KOPT-K1 (cell line): ENCODE measurements around the gene TTI1.

ENCODE experiments used
- H3K27ac ChIP-seq: fragments of 200-600 bp; sonication (generic); 2 replicates; pipeline ENCODE4 v1.5.1; 2016; ENCODE audit warnings: antibody characterized with exemption, mild to moderate bottlenecking, low read depth, low read length; ENCODE audit not compliant: poor library complexity, severe bottlenecking
- H3K36me3 ChIP-seq: fragments of 200-600 bp; sonication (generic); 2 replicates; pipeline ENCODE4 v1.5.1; 2017; ENCODE audit warnings: antibody characterized with exemption, mild to moderate bottlenecking, low read length, moderate library complexity; ENCODE audit not compliant: insufficient read depth
- H3K9me3 ChIP-seq: fragments of 200-600 bp; sonication (generic); 2 replicates; pipeline ENCODE4 v1.5.1; 2017; ENCODE audit warnings: antibody characterized with exemption, low read length, mild to moderate bottlenecking; ENCODE audit not compliant: insufficient read depth, poor library complexity, severe bottlenecking

The TTI1 gene

DNA sequence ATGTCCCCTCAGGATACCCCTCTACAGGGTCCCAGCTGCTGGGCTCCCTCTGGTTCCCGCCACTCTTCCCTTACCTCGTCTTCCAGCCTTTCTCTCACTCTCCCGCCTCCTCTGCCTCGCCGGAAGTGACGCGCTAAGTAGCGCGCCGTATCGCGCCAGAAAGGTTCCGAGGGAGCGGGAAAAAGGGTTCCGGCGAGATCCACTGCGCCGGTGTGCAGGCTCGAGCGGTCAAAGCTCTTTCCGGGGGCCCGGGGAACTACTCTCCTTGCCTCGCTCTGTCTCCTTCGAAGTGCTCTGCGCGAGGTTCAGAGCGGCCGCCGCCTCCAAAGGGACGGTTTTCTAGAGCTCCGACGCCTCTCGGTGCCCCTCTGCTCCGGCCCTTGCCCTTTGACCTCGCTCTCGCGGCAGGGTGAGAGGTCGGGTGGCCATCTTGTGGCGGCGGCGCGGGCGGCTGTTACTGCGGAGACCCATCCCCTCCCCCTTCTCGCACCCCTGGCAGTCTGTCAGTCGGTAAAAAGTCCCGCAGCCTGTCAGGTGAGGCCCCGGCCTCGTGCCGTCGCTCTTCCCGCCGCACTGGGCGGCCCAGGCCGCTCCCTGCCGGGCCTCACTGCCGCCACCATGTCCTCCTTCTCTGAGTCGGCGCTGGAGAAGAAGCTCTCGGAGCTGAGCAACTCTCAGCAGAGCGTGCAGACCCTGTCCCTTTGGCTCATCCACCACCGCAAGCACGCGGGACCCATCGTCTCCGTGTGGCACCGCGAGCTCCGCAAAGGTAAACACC lies at the start of gene TTI1, which contains the start of gene RPRD1B:
Gene TTI1 (minus strand): TSS at position 127 of the 778 bp plus-strand sequence. CDS start 19,640 bp downstream, outside the sequence.
Gene RPRD1B (plus strand): TSS at position 417 of the 778 bp plus-strand sequence. CDS start 202 bp downstream, at position 619.
- H3K36me3 ChIP-seq = peaks cover 48% of the 10 kb centered on the region
- peak within 1 kb of the TSS; percentile 94 for H3K27ac ChIP-seq
- no peaks in the 10 kb centered on the region for H3K9me3 ChIP-seq

DNA sequence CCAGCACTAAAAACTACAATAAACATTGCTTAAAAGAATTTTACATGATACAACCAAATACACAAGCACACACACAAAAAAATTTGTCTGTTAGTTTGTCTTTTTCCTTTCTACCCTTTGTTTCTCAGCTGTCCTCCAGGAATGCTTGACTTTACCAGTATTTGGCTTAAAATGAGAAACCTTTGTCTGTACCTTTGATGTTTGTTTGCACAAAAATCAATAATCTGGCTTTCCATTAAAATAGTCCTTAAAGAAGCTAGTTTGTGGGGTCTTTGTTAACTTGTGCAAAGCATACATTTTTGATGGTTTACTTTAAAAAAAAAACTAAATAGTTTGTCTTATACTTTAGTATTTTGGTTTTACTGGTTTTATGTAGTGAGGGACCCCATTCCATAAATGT lies 49.6 kb upstream of the TTI1 start:
- Histone ChIP-seq H3K9me3 (no peaks in the 10 kb centered on the region), H3K27ac (no peak overlapping the region), H3K36me3 (peaks cover 99% of the 10 kb centered on the region)

DNA sequence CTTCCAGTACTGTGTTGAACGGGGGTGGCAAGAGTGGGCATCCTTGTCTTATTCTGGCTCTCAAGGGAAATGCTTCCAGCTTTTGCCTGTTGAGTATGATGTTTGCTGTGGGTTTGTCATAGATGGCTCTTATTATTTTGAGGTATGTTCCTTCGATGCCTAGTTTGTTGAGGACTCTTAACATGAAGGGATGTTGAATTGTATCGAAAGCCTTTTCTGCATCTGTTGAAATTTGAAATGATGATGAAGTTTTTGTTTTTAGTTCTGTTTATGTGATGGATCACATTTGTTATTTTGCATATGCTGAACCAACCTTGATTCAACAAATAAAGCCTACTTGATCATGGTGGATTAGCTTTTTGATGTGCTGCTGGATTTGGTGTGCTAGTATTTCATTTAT lies 48.3 kb upstream of the TTI1 start:
- H3K9me3 ChIP-seq = no peaks in the 10 kb centered on the region
- H3K27ac ChIP-seq = no peak overlapping the region
- peaks cover 99% of the 10 kb centered on the region for H3K36me3 ChIP-seq

DNA sequence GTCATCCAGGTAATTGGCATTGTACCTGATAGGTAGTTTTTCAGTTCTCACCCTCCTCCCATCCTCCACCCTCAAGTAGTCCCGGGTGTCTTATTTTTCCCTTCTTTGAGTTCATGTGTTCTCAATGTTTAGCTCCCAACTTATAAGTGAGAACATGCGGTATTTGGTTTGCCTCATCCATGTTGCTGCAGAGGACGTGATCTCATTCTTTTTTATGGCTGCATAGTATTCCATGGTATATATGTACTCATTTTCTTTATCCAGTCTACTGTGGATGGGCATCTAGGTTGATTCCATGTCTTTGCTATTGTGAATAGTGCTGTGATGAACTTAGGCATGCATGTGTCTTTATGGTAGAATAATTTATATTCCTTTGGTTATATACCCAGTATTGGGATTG lies 46.1 kb upstream of the TTI1 start:
- Histone ChIP-seq H3K36me3 (peaks cover 97% of the 10 kb centered on the region), H3K9me3 (no peaks in the 10 kb centered on the region), H3K27ac (no peak overlapping the region)

DNA sequence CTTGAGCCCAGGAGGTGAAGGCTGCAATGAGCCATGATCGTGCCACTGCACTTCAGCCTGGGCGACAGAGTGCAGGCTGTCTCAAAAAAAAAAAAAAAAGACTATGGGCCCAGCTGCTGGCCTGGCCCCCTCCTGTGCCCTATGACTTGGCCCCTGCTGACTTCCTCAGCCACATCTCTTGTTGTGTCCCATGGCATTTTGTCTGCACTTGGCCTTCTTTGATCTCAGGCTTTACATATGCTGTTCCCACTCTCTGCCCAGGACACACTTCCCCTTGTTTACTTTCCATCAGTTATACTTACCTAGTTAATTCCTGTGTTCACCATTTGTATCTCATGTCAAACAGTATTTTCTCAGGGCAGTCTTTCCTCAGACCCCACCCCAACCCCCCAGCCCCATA lies 44.8 kb upstream of the TTI1 start:
- Histone ChIP-seq H3K27ac (no peak overlapping the region), H3K9me3 (no peaks in the 10 kb centered on the region), H3K36me3 (peaks cover 97% of the 10 kb centered on the region)

DNA sequence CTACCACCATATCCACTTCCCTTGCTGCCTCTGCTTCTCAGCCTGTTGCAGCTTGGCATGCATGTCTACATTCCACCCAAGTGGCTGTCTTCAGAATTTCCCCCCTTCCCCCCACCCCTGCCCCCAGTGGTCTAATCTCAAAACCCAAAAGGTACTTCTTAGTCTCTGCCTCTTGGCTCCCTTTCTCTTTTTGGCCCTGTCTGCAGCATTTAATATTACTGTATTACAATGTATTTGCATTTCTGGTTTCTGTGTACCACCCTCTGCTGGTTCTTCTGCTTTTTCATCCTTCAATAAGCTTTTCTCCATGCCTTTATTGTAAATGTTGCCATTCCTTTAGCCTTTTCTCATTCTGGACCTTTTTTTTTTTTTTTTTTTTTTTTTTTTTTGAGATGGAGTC lies 43.3 kb upstream of the TTI1 start:
- Histone ChIP-seq H3K36me3 (peaks cover 97% of the 10 kb centered on the region), H3K9me3 (no peaks in the 10 kb centered on the region), H3K27ac (no peak overlapping the region)

DNA sequence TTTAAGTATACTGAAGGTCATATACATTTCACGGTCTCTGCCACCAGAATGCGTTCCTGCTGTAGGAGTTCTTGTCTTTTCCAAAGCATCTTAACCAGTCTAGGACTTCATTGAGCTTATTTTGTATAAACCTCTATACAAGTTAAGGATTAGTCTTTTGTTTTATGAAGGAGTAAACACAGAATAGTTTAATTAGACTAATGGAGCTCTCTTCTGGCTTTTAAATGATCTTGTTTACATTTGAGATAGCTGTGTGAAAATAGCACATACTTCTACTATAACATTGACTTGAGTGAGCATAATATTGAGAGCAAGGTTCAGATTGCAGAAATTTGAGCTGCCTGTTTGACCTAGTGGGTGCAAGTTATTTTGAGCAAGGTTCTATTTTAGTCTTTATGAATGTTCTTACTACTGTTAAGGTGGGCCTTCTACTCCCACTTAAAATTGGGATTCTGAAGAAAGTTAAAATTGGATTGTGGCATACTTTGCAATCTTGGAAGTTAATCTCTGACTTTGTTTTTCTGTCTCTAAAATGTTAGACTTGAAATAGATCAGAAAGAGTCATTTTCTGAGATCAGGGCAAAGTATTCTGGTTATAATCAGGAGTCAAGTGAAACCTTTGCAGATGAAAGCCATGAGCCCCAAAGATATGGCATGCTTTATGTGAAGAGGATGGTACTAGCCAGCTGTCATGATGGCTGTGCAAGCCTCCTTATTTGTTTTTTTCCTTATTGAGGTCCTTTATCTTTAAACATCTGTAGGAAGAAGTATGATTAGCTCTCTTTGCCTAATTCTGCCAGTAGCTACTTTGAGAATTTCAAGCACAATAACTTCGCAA lies 42.1 kb upstream of the TTI1 start:
- H3K27ac ChIP-seq = no peak overlapping the region
- peaks cover 99% of the 10 kb centered on the region for H3K36me3 ChIP-seq
- H3K9me3 ChIP-seq = no peaks in the 10 kb centered on the region

DNA sequence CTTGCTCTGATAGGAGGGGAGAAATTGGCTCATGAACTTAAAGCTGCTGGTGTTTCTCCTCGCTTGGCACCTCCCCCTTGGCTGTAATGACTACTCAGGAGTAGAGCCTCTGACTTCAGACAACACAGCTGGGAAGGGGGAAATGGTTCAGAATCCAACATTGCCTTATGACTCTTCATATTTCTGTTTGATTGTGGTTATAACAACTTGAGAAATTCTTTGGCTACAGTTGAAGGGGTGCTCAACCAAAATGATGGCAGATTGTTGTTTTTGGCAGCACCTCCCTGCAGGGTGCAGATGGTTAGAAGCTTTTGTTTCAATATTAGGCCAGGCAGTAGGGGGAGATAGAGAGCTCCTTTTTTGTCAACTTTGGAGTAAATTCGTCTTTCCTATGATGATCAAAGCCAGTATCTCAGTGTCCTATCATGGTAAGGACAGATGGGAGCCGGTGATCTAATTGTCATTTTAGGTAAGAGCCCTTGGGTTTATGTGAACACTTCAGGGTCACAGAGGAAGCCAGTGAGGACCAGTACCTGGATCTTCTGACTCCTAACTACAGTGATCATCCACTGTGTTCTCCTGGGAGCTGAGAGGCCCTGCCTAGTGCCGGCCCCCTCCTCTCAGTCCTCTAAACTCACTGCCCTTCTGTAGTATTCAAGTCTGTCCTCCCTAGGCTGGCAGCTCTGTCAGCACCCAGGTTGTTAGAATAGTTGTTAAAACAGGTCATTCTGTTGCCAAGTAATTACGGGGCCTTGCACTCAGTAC lies 40.2 kb upstream of the TTI1 start:
- Histone ChIP-seq H3K36me3 (peaks cover 99% of the 10 kb centered on the region), H3K27ac (no peak overlapping the region), H3K9me3 (no peaks in the 10 kb centered on the region)

DNA sequence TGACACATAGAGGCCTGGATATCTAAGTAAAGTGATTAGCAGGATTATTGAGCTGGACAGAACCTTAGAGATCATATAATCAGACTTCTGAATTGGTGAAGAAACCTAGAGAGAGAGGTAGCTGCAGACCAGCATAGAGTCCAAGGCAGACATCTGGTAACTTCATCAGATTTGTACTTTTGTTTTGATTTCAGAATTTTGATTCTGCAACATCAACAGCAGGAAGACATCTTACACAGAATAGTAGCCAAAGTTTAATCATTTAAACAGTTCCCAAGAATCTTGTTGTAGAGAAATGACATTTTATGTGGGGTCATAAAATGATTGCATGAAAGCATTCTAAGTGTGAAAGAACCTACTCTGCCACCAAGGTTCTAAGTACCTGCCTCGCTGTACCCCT lies 39.6 kb upstream of the TTI1 start:
- Histone ChIP-seq H3K36me3 (peaks cover 99% of the 10 kb centered on the region), H3K27ac (no peak overlapping the region), H3K9me3 (no peaks in the 10 kb centered on the region)

DNA sequence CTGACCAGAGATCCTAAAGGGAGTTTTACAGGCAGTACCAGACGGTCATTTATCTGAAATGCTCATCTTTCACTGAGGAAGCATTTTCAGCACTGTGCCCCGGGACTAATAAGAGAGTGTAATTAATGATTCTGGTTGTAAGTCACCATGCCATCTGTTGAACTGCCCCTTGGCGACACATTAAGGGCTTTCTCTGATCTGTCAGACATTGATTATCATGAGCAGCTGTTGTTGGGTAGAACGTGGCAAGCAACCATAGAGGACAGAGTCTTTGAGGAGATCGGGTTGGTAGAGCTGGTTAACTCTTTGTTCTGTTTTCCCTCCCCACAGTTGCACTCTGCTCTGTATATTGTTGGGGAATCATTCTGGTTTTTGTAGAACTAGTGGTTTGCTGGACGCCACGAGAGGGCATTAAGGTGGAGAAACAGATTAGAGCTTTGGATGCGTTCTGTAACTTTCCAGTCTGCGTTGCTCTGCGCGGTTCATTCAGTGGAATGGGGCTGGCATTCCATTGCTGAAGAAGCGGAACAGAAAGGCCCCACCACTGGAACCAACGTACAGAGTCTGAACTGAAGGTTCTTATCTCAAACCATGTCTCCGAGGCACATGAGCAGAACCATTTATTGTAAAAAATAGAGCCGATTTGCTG lies 34.6 kb upstream of the TTI1 start:
- H3K36me3 ChIP-seq = peaks cover 100% of the 10 kb centered on the region
- no peak overlapping the region for H3K27ac ChIP-seq
- no peaks in the 10 kb centered on the region for H3K9me3 ChIP-seq

DNA sequence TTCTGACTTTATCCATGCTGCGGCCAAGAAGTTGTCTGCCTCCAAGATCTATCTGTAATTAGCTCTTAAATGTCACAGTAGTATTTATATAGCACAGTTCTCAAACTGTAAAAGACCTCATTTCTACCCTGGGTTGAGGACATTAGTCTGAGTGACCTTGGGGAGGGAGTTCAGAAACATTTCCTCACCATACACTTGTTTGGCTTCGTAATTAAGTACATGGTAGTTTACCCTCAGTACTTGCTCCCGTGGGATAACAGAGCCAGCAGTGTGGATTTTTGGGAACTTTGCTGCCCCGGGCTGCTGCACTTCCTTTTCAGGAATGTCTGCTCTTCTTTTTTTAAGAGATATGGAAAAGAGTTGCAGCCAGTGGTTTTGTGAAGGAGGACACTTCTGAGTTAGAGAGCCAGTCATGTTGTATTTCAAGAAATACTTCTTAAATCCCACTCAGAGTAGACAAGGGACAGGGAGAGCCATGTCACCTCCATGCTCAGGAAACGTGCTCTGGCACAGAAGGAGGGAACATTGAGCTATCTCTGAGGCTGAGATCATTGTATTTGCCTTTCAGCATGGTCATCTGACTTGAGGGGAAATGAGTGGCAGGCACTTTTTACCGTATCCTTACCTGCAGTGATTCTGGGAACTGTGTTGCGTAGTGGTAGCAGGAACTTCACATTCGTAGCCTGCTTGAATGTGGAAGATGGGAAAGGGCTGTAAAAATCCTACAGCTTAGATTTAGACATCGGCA lies 33.9 kb upstream of the TTI1 start:
- Histone ChIP-seq H3K27ac (no peak overlapping the region), H3K36me3 (peaks cover 100% of the 10 kb centered on the region)

DNA sequence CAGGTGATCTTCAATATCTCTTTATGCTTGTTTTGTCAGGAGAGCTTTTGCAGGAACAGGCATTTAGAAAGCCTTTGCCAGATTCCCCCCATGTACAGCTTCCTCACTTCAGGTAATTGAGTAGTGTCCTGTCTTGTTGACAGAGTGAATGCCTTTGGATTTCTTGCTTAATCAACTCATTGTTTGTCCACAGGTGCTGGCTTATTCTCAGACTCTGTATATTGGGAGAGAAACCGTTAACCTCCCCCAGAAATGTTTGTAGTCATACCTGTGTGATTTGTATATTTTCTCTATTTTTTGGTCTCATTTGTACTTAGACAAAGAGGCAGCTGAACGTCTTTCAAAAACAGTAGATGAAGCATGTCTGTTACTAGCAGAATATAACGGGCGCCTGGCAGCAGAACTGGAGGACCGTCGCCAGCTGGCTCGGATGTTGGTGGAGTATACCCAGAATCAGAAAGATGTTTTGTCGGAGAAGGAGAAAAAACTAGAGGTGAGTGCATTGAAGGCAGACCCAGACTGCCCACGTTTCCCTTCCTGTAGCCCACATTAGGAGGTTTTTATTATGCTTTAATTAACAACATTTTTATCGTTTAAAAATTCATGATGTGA lies 32.6 kb upstream of the TTI1 start:
- peaks cover 100% of the 10 kb centered on the region for H3K36me3 ChIP-seq
- no peak overlapping the region for H3K27ac ChIP-seq
- H3K9me3 ChIP-seq = no peaks in the 10 kb centered on the region

More for the DNA sequence above, 33.9 kb upstream of the TTI1 start:
- no peaks in the 10 kb centered on the region for H3K9me3 ChIP-seq

DNA sequence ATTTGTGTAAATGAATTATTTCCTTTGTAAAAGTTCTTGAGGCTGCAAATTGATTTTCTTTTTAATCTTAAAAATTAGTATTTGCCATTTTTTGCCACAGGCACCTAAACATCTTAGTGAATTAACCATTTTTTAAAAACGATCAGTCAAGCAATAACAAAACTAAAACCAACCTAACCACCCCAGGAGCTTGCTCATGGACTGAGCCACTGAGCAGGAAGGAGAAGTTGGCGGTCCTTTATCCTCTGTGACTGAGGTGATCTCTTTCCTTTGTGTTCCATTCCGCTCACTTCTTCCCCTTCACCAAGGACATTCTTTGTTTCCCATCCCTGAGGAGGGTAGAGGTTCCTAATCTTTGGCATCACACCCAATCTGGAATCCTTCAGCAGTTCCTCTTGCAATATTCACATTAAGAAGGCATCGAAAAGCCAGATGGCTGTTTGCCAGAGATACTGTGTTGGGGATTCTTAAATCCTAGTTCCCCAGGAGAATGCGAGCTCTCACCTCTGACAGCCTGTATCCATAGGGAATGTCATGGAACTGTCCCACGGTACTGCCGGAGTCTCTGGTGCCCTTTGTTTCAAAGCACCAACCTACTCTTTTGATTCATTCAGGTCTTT lies 30.8 kb upstream of the TTI1 start:
- Histone ChIP-seq H3K27ac (no peak overlapping the region), H3K36me3 (peaks cover 100% of the 10 kb centered on the region), H3K9me3 (no peaks in the 10 kb centered on the region)
